Prostate gland (tissue), 2 donors: ENCODE data around the gene DAZAP1. TPM values are rescaled to one million over a fixed set of nuclear protein-coding genes. Genes with fewer than 3 reads are reported as not detected.

Experiments
- DNase-seq: peaks from one replicate; pipeline ENCODE4 v3.0.0-alpha.2; 2019; ENCODE audit warnings: low spot score
- H3K27ac ChIP-seq, 2 donors: fragments of 200-600 bp; sonication (generic); 2 replicates each; pipeline ENCODE4 v1.5.1; 2017 to 2019
- H3K27me3 ChIP-seq: fragments of 200-600 bp; sonication (generic); replicated peaks from 2 replicates; pipeline ENCODE4 v1.5.1; 2019; ENCODE audit not compliant: insufficient read depth
- H3K36me3 ChIP-seq, 2 donors: fragments of 200-600 bp; sonication (generic); 1 replicate in 1 of 2; 2 replicates in 1 of 2; pipeline versions ENCODE4 v1.5.1 to v1.8.1; 2017 to 2019
- H3K4me1 ChIP-seq: fragments of 200-600 bp; sonication (generic); replicated peaks from 2 replicates; pipeline ENCODE4 v1.5.1; 2019
- H3K4me3 ChIP-seq, 2 donors: fragments of 200-600 bp; sonication (generic); 2 replicates each; pipeline ENCODE4 v1.5.1; 2017 to 2019
- H3K9me3 ChIP-seq: fragments of 200-600 bp; sonication (generic); 2 replicates; pipeline ENCODE4 v1.5.1; 2017
- POLR2A ChIP-seq: fragments of 450-650 bp; IDR thresholded peaks from one replicate; pipeline ENCODE4 v1.6.1; 2016; ENCODE audit warnings: antibody characterized with exemption, mild to moderate bottlenecking
- POLR2AphosphoS5 ChIP-seq: sonication (generic); formaldehyde crosslinking; IDR thresholded peaks from one replicate; pipeline ENCODE4 v1.6.1; 2017; ENCODE audit warnings: antibody characterized with exemption
- WGBS: methylation state at CpG from one replicate; pipeline ENCODE4 v1.1.5; 2018; 5-methylcytosine and 5-hydroxymethylcytosine counted together
- intact Hi-C: fragments of 100-400 bp; cut with DNase I; formaldehyde crosslinking; loops from one replicate; pipeline ENCODE4 v1.14.2; 2022
- total RNA-seq, 2 donors: library from RNA; depleted of rRNA; stranded (reverse); fragments of >200 nt; gene quantifications; one replicate each; pipeline ENCODE4 v1.1.0, GENCODE V29; 2016
- TF ChIP-seq, protein P1 (sequence below), 4 experiments: fragments of 200-600 bp in 2 of 4; fragments of 450-650 bp in 2 of 4; sonication (generic) in 2 of 4; IDR thresholded peaks; 1 replicate in 3 of 4; 2 replicates in 1 of 4; pipeline ENCODE4 v1.5.1; 2016 to 2019; ENCODE audit warnings: antibody characterized with exemption in 4 of 4, mild to moderate bottlenecking in 2 of 4, moderate library complexity in 2 of 4

Gene DAZAP1
- total RNA-seq, 2 donors from 2014 or later, result 58.6 to 74.1 TPM

DNA sequence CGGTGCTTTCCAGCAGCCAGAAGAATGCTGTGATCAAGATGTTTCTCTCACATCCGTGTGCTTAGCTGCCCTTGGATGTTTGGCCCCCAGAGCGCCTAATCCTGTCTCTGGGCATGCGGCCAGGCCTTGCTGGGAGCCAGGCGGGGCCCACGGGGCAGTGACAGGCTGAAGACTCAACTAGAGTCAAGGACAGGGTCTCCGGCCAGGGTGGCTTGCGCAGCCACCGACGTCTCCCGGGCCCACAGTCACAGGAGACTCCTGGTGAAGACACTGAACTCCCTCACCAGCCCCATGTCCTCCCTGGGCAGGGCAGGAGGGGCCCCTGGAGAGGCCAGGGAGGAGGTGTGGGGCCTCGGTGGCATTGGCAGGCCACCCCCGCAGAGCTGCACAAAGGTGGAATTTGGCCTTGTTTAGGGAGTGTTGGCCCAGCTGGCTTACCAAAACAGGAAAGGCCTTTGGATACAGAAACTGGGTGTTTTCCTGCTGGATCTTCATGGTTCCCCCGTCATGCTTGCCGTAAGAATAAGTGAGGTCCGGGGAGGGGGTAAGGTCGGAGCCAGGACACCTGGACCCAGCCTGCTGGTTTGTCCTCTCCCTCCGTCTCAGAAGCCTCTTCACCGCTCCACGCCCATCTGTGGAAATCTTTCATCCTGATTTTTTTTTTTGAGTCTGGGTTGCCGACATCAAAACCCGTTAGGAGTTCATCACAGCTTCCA, 33.7 kb upstream of the DAZAP1 start:
- Histone ChIP-seq H3K9me3 (no peaks in the 10 kb centered on the region), H3K4me3 (no peak overlapping the region), H3K27ac (no peak overlapping the region), H3K27me3 (no peaks in the 10 kb centered on the region), H3K36me3 (peaks cover 0 to 5% of the 10 kb centered on the region in 2 donors), H3K4me1 (no peaks in the 10 kb centered on the region)
- intact Hi-C loops, result no loop called here
- WGBS, result 73% methylated on average over 22 of the region's 22 CpGs
- no peak for DNase-seq
- TF ChIP-seq POLR2A (no peak), POLR2AphosphoS5 (no peak)
- TF ChIP-seq, protein P1, sequence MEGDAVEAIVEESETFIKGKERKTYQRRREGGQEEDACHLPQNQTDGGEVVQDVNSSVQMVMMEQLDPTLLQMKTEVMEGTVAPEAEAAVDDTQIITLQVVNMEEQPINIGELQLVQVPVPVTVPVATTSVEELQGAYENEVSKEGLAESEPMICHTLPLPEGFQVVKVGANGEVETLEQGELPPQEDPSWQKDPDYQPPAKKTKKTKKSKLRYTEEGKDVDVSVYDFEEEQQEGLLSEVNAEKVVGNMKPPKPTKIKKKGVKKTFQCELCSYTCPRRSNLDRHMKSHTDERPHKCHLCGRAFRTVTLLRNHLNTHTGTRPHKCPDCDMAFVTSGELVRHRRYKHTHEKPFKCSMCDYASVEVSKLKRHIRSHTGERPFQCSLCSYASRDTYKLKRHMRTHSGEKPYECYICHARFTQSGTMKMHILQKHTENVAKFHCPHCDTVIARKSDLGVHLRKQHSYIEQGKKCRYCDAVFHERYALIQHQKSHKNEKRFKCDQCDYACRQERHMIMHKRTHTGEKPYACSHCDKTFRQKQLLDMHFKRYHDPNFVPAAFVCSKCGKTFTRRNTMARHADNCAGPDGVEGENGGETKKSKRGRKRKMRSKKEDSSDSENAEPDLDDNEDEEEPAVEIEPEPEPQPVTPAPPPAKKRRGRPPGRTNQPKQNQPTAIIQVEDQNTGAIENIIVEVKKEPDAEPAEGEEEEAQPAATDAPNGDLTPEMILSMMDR (IDR thresholded peaks at IDR 0.05), result no peak

DNA sequence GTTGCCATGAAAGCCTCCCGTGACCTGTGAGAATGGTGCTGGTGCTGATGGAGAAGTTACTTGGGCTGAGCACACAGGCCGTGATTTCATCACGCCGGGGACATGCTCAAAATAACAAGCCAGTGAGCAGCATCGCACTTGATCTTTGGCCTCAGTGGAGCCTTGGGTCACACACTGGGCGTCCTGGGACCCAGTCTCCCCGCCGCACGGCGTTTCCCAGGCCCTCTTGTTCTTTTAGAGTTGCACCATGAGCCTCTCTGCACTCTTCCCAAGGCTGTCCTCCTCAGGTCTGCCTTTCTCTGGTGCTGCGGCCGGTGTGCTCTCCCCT, 33.2 kb upstream of the DAZAP1 start:
- intact Hi-C loops, result no loop called here
- WGBS, result 83% methylated on average over 11 of the region's 12 CpGs
- no peak for TF ChIP-seq POLR2A
- H3K9me3 ChIP-seq, result no peaks in the 10 kb centered on the region
- H3K4me1 ChIP-seq, result no peaks in the 10 kb centered on the region
- H3K27ac ChIP-seq, result no peak overlapping the region
- H3K27me3 ChIP-seq, result no peaks in the 10 kb centered on the region
- DNase-seq, result no peak
- H3K4me3 ChIP-seq, result no peak overlapping the region
- peaks cover 0 to 5% of the 10 kb centered on the region in 2 donors for H3K36me3 ChIP-seq

DNA sequence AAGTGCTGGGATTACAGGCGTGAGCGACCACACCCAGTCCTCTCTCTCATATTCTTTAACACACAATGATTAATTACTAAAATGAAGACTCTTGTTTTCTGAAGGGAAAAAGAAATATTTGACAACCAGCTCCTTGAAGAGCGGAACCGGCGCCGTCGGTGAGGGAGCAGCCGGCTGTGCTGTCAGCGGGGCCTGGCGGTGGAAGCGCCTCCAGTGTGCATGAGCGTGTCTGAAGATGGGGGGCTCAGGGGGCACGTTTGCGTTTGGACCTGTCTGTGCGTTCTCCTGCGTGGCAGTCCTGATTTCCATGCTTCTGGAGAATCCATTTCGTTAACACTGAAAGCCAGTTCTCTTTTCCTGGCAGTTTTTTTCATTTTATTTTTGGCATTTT, 31.0 kb upstream of the DAZAP1 start:
- no peaks in the 10 kb centered on the region for H3K27me3 ChIP-seq
- H3K27ac ChIP-seq, result no peak overlapping the region
- H3K36me3 ChIP-seq, result no peaks in the 10 kb centered on the region
- no peak for DNase-seq
- no peak overlapping the region for H3K4me3 ChIP-seq
- TF ChIP-seq POLR2AphosphoS5 (no peak), POLR2A (no peak)
- TF ChIP-seq, protein P1 (IDR thresholded peaks at IDR 0.05), result no peak
- H3K4me1 ChIP-seq, result no peaks in the 10 kb centered on the region
- WGBS, result 93% methylated on average over 17 of the region's 17 CpGs
- intact Hi-C loops, result no loop called here
- no peaks in the 10 kb centered on the region for H3K9me3 ChIP-seq

DNA sequence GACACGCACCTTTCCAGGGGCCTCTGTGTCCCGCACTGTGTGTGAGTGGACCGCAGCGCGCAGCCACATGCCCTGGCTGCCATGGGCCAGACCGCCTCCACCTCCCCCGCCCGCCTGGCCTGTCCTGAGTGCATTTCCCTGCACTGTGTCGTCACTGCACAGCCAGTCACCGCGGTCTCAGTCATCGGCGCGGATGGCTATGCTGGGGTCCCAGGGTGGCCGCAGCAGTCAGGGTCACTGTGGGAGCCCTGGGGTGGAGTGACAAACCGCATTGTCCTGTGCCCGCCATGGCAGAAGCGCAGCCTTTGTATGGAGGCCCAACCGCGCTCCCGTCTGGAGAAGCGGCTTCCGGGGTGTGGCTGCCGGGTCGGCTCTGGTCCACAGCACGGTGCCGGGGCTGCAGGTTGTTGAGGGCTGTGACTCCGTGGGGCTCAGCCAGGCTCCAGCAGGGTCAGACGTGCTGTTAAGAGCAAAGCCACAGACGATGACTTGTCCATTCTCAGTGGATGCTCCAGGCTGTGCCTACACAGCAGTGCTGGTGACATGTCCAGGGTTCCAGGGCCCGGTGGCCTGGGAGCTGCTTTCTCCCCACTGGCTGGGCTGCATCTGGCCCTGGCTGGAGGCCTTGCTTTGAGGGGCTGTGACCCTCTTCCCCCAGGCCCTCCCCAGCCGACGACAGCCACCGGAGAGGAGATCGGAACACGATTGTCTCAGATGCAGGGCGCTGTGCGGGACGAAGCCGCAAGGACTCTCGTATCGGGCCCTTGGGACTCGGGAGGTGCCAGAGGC, 30.0 kb upstream of the DAZAP1 start:
- WGBS, result 93% methylated on average over 33 of the region's 43 CpGs
- DNase-seq, result no peak
- H3K4me3 ChIP-seq, result no peak overlapping the region
- H3K27me3 ChIP-seq, result no peaks in the 10 kb centered on the region
- TF ChIP-seq, protein P1 (IDR thresholded peaks at IDR 0.05), result no peak
- TF ChIP-seq POLR2AphosphoS5 (no peak), POLR2A (no peak)
- no peaks in the 10 kb centered on the region for H3K36me3 ChIP-seq
- intact Hi-C loops, result no loop called here
- H3K4me1 ChIP-seq, result no peaks in the 10 kb centered on the region
- H3K27ac ChIP-seq, result no peak overlapping the region
- no peaks in the 10 kb centered on the region for H3K9me3 ChIP-seq

DNA sequence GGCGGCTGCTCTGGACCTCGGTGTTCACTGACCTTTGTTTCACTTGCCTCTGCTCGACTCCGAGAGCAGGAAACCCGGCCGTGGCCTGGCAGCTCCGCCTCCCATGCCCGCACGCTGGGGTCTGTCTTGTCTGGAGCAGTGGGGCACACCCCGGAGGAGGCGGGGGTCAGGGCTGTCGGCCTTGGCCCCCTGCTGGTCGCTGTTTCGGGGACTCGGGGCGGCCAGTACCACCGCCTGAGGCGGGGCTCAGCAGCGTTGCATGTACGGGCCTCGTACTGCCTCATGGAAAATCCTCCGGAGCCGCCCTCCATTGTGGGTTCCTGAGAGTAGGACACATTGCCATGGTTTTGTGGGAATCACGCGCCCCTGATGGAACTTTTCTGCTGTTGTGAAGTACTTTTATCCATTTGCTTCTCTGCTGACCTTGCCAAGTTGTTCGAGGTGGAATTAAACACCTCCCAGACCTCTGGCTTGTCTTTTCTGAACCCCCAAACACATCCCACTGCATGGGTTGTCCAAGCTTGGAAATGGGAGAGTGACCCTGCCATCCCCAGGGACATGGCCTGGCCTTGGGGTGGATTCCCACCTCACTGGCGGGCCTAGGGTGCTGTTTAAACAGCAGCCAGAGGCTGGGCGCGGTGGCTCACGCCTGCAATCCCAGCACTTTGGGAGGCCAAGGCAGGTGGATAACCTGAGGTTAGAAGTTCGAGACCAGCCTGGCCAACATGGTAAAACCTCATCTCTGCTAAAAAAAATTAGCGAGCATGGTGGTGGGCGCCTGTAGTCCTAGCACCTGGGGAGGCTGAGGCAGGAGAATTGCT, 29.2 kb upstream of the DAZAP1 start:
- 89% methylated on average over 33 of the region's 33 CpGs for WGBS
- H3K27me3 ChIP-seq, result no peaks in the 10 kb centered on the region
- H3K9me3 ChIP-seq, result no peaks in the 10 kb centered on the region
- H3K36me3 ChIP-seq, result no peaks in the 10 kb centered on the region
- no peak for DNase-seq
- TF ChIP-seq POLR2AphosphoS5, result no peak
- TF ChIP-seq POLR2A, result no peak
- TF ChIP-seq, protein P1 (IDR thresholded peaks at IDR 0.05), result no peak
- no peak overlapping the region for H3K27ac ChIP-seq
- no peak overlapping the region for H3K4me3 ChIP-seq
- intact Hi-C loops, result no loop called here
- H3K4me1 ChIP-seq, result no peaks in the 10 kb centered on the region
